K562 (cell line): ENCODE data around the gene DEF6. TPM values are rescaled to one million over a fixed set of nuclear protein-coding genes. Genes with fewer than 3 reads are reported as not detected.

Source experiments
- ATAC-seq: fragments of 200-7000 bp; cut with Tn5 transposase; 3 replicates; pipeline ENCODE4 v1.9.1; 2020; ENCODE audit warnings: moderate library complexity
- BruUV-seq: library from RNA; stranded (reverse); fragments of 400-500 nt; replicated peaks from 2 replicates; lab custom pipeline; 2021; lab: Mats Ljungman, UMichigan
- CTCF ChIA-PET: fragments of 300-600 bp; formaldehyde crosslinking; extraction: SDS; loops from one replicate; lab custom pipeline; 2021; ENCODE audit warnings: low intra/inter-chr PET ratio; lab: Yijun Ruan, JAX
- POLR2A ChIA-PET: fragments of 300-600, 350-650 bp; sonication (Branson Sonifier 250); formaldehyde crosslinking; extraction: SDS; loops from one replicate; lab custom pipeline; 2021; ENCODE audit warnings: antibody characterized with exemption, inconsistent platforms; lab: Yijun Ruan, JAX
- DNase-seq, 4 experiments: peaks; one replicate each; pipeline versions ENCODE4 v3.0.0 to v3.0.0-alpha.2; 2011 to 2018; ENCODE audit warnings: low spot score in 3 of 4, mixed read lengths in 3 of 4; ENCODE audit errors: extremely low read depth in 1 of 4
- FAIRE-seq: peaks from 2 replicates; lab custom pipeline; 2011; peaks lifted over from hg19 to GRCh38; lab: Jason Lieb, UNC
- H2AFZ ChIP-seq: 2 replicates; pipeline ENCODE4 v1.6.0; 2011; ENCODE audit warnings: low read depth, low read length, control low read depth, inconsistent platforms
- H3K27ac ChIP-seq: fragments of 200-600 bp; 3 replicates; pipeline ENCODE4 v1.8.0; 2011; ENCODE audit warnings: low read depth, mild to moderate bottlenecking, control low read depth, inconsistent platforms, low read length, moderate library complexity, mixed read lengths; ENCODE audit errors: extremely low read depth
- H3K27me3 ChIP-seq, 2 experiments: fragments of 300-600 bp in 1 of 2; 2 replicates in 1 of 2; 3 replicates in 1 of 2; pipeline versions ENCODE4 v1.6.0 to v1.8.0; 2011; ENCODE audit warnings: inconsistent platforms in 2 of 2, low read length in 2 of 2, mild to moderate bottlenecking in 1 of 2, mixed read lengths in 1 of 2, moderate library complexity in 1 of 2; ENCODE audit not compliant: control insufficient read depth in 2 of 2, insufficient read depth in 2 of 2
- H3K36me3 ChIP-seq: fragments of 300-600 bp; 3 replicates; pipeline ENCODE4 v1.8.0; 2011; ENCODE audit warnings: mild to moderate bottlenecking, low read length, inconsistent platforms; ENCODE audit not compliant: control insufficient read depth, insufficient read depth
- H3K4me1 ChIP-seq, 2 experiments: fragments of 200-600 bp in 1 of 2; replicated peaks in 1 of 2; 2 replicates in 1 of 2; 3 replicates in 1 of 2; pipeline versions ENCODE4 v1.5.1 to v1.8.0; 2011; ENCODE audit warnings: inconsistent platforms in 2 of 2, low read length in 2 of 2, mild to moderate bottlenecking in 1 of 2, mixed read lengths in 1 of 2, moderate library complexity in 1 of 2; ENCODE audit not compliant: control insufficient read depth in 2 of 2, insufficient read depth in 2 of 2
- H3K4me2 ChIP-seq: 2 replicates; pipeline ENCODE4 v1.6.1; 2011; ENCODE audit warnings: low read length, control low read depth, inconsistent platforms, mixed read lengths; ENCODE audit not compliant: insufficient read depth
- H3K4me3 ChIP-seq: fragments of 200-600 bp; sonication (generic), shearing (Covaris generic); 2 replicates; pipeline ENCODE4 v1.5.1; 2016; ENCODE audit warnings: control low read depth, inconsistent platforms
- H3K79me2 ChIP-seq: fragments of 200-600 bp; 3 replicates; pipeline ENCODE4 v1.8.0; 2011; ENCODE audit warnings: low read length, inconsistent platforms; ENCODE audit not compliant: control insufficient read depth, insufficient read depth
- H3K9ac ChIP-seq, 2 experiments: 2 replicates each; pipeline versions ENCODE4 v1.6.0 to v1.6.1; 2011; ENCODE audit warnings: low read depth in 2 of 2, low read length in 2 of 2, control low read depth in 1 of 2, inconsistent platforms in 1 of 2, mild to moderate bottlenecking in 1 of 2, mixed read lengths in 1 of 2; ENCODE audit not compliant: insufficient read depth in 1 of 2
- H3K9me1 ChIP-seq: one replicate; pipeline ENCODE4 v1.6.0; 2011; ENCODE audit warnings: inconsistent platforms, mild to moderate bottlenecking, low read length, moderate library complexity; ENCODE audit not compliant: control insufficient read depth, insufficient read depth
- H3K9me3 ChIP-seq: replicated peaks from 2 replicates; pipeline ENCODE4 v1.5.1; 2011; ENCODE audit warnings: low read depth, low read length, inconsistent platforms; ENCODE audit not compliant: control insufficient read depth, insufficient read depth
- H4K20me1 ChIP-seq: replicated peaks from 2 replicates; pipeline ENCODE4 v1.6.1; 2011; ENCODE audit warnings: low read length, inconsistent platforms, mixed read lengths; ENCODE audit not compliant: control insufficient read depth, insufficient read depth
- DIDO1 ChIP-seq: fragments of 450-650 bp; IDR thresholded peaks from 2 replicates; pipeline ENCODE4 v1.6.1; 2016; ENCODE audit warnings: low read depth, missing biosample characterization, missing genetic modification characterization
- HMG20A ChIP-seq: fragments of 450-650 bp; formaldehyde crosslinking; conservative IDR thresholded peaks from 2 replicates; pipeline ENCODE4 v1.4.0; 2020; ENCODE audit warnings: mild to moderate bottlenecking, mixed read lengths
- MEF2D ChIP-seq: conservative IDR thresholded peaks from 2 replicates; pipeline ENCODE4 v1.6.1; 2016; ENCODE audit warnings: low read depth, missing genetic modification characterization, missing compliant biosample characterization
- PHF8 ChIP-seq: fragments of 200-600 bp; sonication (generic); IDR thresholded peaks from 2 replicates; pipeline ENCODE4 v1.6.1; 2012; ENCODE audit warnings: mixed run types, mild to moderate bottlenecking, inconsistent platforms, low read length, moderate library complexity, borderline replicate concordance
- PURB ChIP-seq: sonication (generic); formaldehyde crosslinking; IDR thresholded peaks from 2 replicates; pipeline ENCODE4 v1.9.0; 2021; ENCODE audit warnings: low read depth, mild to moderate bottlenecking, missing genetic modification reagents
- RBM17 ChIP-seq: fragments of 200-400 bp; formaldehyde crosslinking; IDR thresholded peaks from 2 replicates; pipeline ENCODE4 v1.6.1; 2017; ENCODE audit warnings: low read depth, mild to moderate bottlenecking, low read length, borderline replicate concordance
- SIX5 ChIP-seq, 2 experiments: IDR thresholded peaks; 2 replicates each; pipeline ENCODE4 v1.6.1; 2011; ENCODE audit warnings: low read length in 2 of 2, borderline replicate concordance in 1 of 2, low read depth in 1 of 2, mild to moderate bottlenecking in 1 of 2, moderate library complexity in 1 of 2; ENCODE audit not compliant: insufficient read depth in 1 of 2
- U2AF1 ChIP-seq: fragments of 200-400 bp; formaldehyde crosslinking; optimal IDR thresholded peaks from 2 replicates; pipeline ENCODE3; 2017; ENCODE audit warnings: mild to moderate bottlenecking, low read depth, low read length, moderate library complexity
- ZBTB49 ChIP-seq: sonication (generic); formaldehyde crosslinking; IDR thresholded peaks from 2 replicates; pipeline ENCODE4 v1.8.0; 2022; ENCODE audit warnings: missing genetic modification reagents, mild to moderate bottlenecking, borderline replicate concordance
- WGBS: fragments of 100-300 bp; shearing (Covaris generic); methylation state at CpG from one replicate; pipeline ENCODE4 v1.1.6; 2016; ENCODE audit warnings: low coverage, mixed read lengths; ENCODE audit not compliant: insufficient coverage; ENCODE audit errors: missing lambda C conversion rate; 5-methylcytosine and 5-hydroxymethylcytosine counted together
- in situ Hi-C: fragments of 300-500 bp; cut with MboI; formaldehyde crosslinking; loops from 4 replicates; pipeline ENCODE4 v1.15.0; 2018; ENCODE audit warnings: inconsistent platforms, mixed read lengths
- intact Hi-C: fragments of 100-400 bp; cut with micrococcal nuclease; formaldehyde crosslinking; loops from 2 replicates; pipeline ENCODE4 v1.14.2; 2022
- polyA plus RNA-seq, 8 experiments: library from polyadenylated mRNA; depleted of rRNA in 4 of 8; stranded (reverse) in 5 of 8; unstranded in 3 of 8; fragments of >200 nt; fragmentation: Nextera tagmentation in 2 of 8; fragmentation: Illumina TruSeq in 1 of 8; extraction: Ambion mirVana in 2 of 8; extraction: Trizol in 1 of 8; gene quantifications; 2 replicates each; pipeline versions ENCODE4 v1.2.1 to v1.2.3, GENCODE V29; 2011 to 2014; ENCODE audit warnings: inconsistent platforms in 1 of 8, missing spikeins in 1 of 8
- total RNA-seq, 7 experiments: library from RNA; depleted of rRNA in 6 of 7; stranded (reverse); fragments of >200 nt in 6 of 7; fragmentation: Illumina TruSeq in 2 of 7; extraction: Trizol in 2 of 7; gene quantifications; 2 replicates each; pipeline versions ENCODE4 v1.2.1 to v1.2.3, GENCODE V29; 2011 to 2021; ENCODE audit warnings: low replicate concordance in 1 of 7
- TF ChIP-seq, protein P1 (sequence below): fragments of 250-450 bp; sonication (Bioruptor Pico); IDR thresholded peaks from 2 replicates; pipeline ENCODE4 v1.5.0; 2021
- TF ChIP-seq, protein P2 (sequence below): sonication (generic); formaldehyde crosslinking; IDR thresholded peaks from 2 replicates; pipeline ENCODE4 v1.8.0; 2022; ENCODE audit warnings: mild to moderate bottlenecking, low read depth, missing genetic modification reagents
- TF ChIP-seq, protein P3 (sequence below), 2 experiments: fragments of 200-800 bp in 1 of 2; sonication (Bioruptor generic) in 1 of 2; sonication (generic) in 1 of 2; formaldehyde crosslinking in 1 of 2; IDR thresholded peaks in 1 of 2; conservative IDR thresholded peaks in 1 of 2; 2 replicates each; pipeline versions ENCODE4 v1.5.0 to v1.6.1; 2016 to 2020; ENCODE audit warnings: missing compliant biosample characterization in 1 of 2, missing genetic modification characterization in 1 of 2, missing genetic modification reagents in 1 of 2

The DEF6 gene
- total and polyA plus RNA-seq, 9 of the 15 experiments (the other 6 are each of a cell fraction or from before 2014, with no cell fraction given) = 1.3 to 44.6 (median 22.7) TPM

DNA sequence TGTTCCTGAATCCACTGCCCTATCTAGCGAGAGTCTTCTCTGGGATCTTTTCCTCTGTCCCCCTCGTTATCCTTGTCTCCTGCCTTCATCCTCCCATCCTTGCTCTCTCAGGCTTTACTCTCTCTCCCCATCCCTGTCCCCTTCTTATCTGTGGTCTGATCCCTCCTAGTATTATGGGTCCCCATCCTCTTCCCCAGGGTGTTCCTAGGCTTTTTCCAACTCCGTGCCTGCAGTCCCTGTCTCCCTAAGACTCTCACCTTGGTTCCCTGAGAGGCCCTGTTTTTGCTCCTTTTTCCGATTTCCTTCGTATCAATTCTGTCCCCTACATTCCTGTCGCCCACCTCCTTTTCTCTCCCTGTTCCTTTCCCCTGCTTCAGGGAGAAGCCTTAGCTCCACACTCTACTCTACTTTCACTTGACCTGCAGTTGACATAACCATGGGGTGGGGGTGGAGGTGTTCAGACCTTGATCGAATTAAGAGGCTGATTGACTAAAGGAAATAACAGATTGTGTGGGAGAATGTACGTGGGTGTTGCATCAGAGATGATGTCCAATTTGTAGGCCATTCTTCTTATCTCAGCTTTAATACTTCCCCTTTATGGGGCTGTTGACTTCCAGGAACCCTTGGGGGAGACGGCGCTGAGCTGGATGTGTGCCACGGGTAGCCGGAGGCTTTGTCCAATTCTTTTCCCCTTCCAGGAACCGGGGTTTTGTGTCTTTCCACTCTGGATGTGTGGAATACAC lies 45.6 kb downstream of the DEF6 start:
- Histone ChIP-seq H3K79me2 (peaks cover 37% of the 10 kb centered on the region), H2AFZ (peak overlapping the region; percentile 89), H3K9me1 (peaks cover 5% of the 10 kb centered on the region), H3K27me3 (peaks cover 0 to 6% of the 10 kb centered on the region in 2 experiments; a peak in 2 of 5 replicates), H3K4me2 (peak overlapping the region; percentile 92), H3K4me1 (peaks cover 26 to 28% of the 10 kb centered on the region in 2 experiments; a peak in 4 of 5 replicates), H3K27ac (peak overlapping the region; percentile 72; the same call in 2 of the 3 replicates), H3K9me3 (no peaks in the 10 kb centered on the region), H4K20me1 (peaks cover 43% of the 10 kb centered on the region), H3K4me3 (peak overlapping the region; percentile 73), H3K36me3 (peaks cover 7% of the 10 kb centered on the region; the same call in 1 of the 3 replicates), H3K9ac (peak overlapping the region; percentile 69 to 98)
- intact Hi-C loops (loop anchor here (2.0 kb wide), 2 partner anchors 20 to 72 kb away; no protein-coding TSS in a partner anchor), in situ Hi-C loops (loop anchor here (5.0 kb wide), 1 partner anchor 124 kb away; the partner anchor contains the start of gene RPL10A)
- ATAC-seq (peak; percentile 51), DNase-seq (peak in 2 of 4 experiments; percentile 80 to 84), FAIRE-seq (peak; percentile 86)
- 2% methylated on average over 13 of the region's 13 CpGs for WGBS
- ChIA-PET POLR2A (interaction anchor here (0.7 to 3.5 kb wide), 16 partner anchors 10 to 125 kb away, joined by 3 to 29 read pairs (median 4); partner anchors contain the start of genes RPL10A and ZNF76), CTCF (interaction anchor here (0.7 to 2.7 kb wide), 6 partner anchors 72 to 1006 kb away, joined by 3 to 26 read pairs (median 12); partner anchors contain the start of genes FANCE and RPL10A)
- BruUV-seq = TSS peak; percentile 53
- TF ChIP-seq MEF2D (tag) (no peak), RBM17 (no peak), SIX5 (IDR thresholded peaks at IDR 0.05; ENCODE audit: borderline replicate concordance in 1 of 2, insufficient read depth in 1 of 2, low read depth in 1 of 2, low read length in 2 of 2) (no peak), PURB (CRISPR knock-in tag) (no peak), ZBTB49 (CRISPR knock-in tag) (no peak), DIDO1 (tag) (no peak; the same call in 1 of the 2 replicates), HMG20A (CRISPR knock-in tag) (no peak), PHF8 (no peak), U2AF1 (no peak)
- TF ChIP-seq, protein P1, sequence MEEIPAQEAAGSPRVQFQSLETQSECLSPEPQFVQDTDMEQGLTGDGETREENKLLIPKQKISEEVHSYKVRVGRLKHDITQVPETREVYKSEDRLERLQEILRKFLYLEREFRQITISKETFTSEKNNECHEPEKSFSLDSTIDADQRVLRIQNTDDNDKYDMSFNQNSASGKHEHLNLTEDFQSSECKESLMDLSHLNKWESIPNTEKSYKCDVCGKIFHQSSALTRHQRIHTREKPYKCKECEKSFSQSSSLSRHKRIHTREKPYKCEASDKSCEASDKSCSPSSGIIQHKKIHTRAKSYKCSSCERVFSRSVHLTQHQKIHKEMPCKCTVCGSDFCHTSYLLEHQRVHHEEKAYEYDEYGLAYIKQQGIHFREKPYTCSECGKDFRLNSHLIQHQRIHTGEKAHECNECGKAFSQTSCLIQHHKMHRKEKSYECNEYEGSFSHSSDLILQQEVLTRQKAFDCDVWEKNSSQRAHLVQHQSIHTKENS (CRISPR knock-in tag) = no peak
- TF ChIP-seq, protein P2, sequence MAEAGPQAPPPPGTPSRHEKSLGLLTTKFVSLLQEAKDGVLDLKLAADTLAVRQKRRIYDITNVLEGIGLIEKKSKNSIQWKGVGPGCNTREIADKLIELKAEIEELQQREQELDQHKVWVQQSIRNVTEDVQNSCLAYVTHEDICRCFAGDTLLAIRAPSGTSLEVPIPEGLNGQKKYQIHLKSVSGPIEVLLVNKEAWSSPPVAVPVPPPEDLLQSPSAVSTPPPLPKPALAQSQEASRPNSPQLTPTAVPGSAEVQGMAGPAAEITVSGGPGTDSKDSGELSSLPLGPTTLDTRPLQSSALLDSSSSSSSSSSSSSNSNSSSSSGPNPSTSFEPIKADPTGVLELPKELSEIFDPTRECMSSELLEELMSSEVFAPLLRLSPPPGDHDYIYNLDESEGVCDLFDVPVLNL (CRISPR knock-in tag) = no peak
- TF ChIP-seq, protein P3, sequence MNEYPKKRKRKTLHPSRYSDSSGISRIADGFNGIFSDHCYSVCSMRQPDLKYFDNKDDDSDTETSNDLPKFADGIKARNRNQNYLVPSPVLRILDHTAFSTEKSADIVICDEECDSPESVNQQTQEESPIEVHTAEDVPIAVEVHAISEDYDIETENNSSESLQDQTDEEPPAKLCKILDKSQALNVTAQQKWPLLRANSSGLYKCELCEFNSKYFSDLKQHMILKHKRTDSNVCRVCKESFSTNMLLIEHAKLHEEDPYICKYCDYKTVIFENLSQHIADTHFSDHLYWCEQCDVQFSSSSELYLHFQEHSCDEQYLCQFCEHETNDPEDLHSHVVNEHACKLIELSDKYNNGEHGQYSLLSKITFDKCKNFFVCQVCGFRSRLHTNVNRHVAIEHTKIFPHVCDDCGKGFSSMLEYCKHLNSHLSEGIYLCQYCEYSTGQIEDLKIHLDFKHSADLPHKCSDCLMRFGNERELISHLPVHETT (CRISPR knock-in tag; conservative IDR thresholded peaks at IDR 0.05 in 1 of 2, IDR thresholded peaks at IDR 0.05 in 1 of 2) = no peak
